Amygdala (tissue), 56 donors: ENCODE data around the gene HTT.

ENCODE experiments used
- DNase-seq, 56 donors: peaks; one replicate each; lab custom pipeline; 2025; lab: John Stamatoyannopoulos, UW

Gene HTT

DNA sequence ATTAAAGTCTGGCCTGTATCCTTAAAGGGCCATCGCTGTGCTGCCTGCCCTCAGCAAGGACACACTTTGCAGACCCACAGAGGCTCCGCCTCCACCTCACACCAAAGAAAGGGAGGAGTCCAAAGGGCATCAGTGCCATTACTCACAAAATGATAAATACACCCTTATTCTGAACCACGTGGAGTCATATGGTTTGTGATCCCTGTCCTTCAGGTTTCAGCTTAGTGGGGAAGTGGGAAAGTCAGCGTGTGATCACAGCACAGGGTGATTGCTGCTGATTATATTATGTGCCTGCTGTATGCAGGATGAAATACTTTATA is 138.6 kb downstream of the HTT start:
- DNase-seq: no peak

- no peak for DNase-seq
These were observed 139.3 kb downstream of the HTT start for GRCh38 chr4:3213661-3214250.

DNA sequence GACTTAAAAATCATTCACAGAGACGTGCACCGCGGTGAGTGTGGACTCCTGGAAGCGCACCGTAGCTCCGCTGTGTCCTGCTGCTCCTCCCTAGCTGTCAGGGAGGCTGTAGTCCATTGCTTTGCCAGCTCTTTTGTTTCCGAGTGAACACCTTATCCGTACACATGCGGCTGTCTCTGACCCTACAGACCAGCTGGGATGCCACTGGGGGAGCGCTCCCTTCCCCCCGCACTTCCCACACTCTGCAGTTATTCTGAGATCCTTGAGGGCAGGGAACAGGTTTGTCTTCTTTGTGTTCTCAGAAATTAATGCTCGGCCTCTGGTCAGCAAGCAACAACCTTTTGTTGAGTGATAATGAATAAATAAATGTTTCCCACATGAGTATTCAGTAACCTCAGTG is 140.8 kb downstream of the HTT start:
- DNase-seq: no peak

GRCh38 chr4:3215733-3216132 is 141.3 kb downstream of the HTT start:
- DNase-seq: no peak

GRCh38 chr4:3217266-3217665 is 142.8 kb downstream of the HTT start:
- DNase-seq: no peak

DNA sequence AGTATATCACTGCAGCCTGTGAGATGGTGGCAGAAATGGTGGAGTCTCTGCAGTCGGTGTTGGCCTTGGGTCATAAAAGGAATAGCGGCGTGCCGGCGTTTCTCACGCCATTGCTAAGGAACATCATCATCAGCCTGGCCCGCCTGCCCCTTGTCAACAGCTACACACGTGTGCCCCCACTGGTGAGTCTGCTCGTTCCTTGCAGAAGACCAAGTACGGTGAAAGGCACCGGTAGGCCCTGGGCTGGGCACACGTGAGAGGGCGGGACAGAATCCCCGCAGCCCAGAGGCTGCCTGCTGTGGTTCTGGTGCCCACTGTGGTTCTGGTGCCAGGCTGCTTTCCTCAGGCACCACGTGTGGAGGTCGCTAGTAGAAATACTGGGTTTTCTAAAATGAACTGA is 143.3 kb downstream of the HTT start:
- no peak for DNase-seq

DNA sequence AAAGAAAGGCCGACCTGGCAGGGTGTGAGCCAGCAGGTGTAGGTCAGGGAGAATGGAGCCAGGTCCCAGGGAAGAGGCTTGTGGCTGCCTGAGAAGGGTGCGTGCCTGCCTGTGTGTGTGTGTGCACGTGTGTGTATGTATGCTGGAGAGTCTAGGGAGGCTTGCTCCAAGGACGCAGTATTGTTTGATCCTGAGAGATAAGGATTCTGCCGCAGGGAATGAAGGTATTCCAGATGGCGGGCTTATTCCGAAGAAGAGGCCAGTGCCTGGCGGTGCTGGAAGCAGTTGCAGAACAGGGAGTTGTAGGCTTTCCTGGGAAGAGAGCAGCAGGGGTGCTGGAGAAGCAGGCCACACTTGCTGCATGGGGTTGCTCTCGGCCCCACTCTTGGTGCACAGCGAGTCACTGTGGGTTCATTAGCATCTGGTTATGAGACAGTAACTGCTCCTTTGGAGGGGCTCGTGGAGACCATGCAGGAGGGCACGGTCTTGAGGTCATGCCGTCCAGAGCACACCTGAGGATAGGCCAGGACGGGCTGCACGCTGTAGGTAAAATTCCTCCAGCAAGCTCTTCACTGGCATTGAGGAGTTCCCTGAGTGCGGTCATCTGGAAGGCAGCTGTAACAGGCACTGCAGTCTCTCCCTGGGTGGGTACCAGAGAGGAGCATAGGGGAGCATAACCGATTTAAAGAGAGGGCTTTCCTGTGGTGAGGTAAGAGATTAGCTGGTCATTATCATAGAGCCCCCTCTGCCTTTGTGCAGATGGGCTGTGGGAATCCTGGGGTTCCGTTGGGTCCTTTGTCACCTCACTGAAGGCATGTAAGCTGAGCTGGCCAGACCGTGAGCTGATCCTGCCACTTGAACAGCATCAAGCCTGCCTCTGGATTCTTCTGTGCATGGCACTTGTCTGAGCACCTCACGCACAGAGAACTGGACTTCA is 144.6 kb downstream of the HTT start:
- DNase-seq: no peak

- peak in 1 of 56 donors; percentile 15 for DNase-seq
These were observed 145.4 kb downstream of the HTT start for GRCh38 chr4:3219761-3220475.

DNA sequence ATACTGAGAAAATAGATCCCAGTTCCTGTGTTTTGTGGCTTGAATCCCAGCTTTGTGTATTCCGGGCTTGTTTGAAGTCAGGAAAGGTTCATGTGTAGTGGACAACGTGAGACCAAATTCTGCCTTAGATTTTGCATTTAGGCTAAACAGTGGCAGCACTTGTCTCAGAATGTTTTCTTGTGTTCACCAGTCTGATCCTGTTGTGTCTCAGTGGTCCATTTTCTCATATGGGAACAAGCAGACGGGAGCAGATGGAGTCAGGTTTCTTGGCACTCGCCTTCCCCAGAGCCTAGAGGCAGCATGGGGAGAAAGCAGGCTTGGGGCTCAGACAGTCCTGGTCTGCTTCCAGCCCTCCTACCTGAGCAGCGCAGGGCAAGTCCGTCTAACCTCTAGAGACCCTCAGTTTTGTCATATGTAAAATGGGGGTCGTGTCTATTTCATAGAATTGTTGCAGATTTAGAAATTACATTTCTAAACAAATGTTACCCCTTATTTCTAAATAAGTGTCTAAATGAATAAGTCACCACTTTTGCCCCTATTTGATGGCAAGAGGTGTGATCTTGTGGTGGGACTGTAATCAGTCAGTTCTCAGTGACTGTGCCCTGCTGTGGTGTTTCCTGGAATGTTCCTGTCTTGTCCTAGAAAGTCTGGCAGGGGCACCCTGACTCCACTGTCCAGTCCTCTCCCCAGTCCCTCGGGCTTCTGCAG is 146.1 kb downstream of the HTT start:
- DNase-seq: no peak

DNA sequence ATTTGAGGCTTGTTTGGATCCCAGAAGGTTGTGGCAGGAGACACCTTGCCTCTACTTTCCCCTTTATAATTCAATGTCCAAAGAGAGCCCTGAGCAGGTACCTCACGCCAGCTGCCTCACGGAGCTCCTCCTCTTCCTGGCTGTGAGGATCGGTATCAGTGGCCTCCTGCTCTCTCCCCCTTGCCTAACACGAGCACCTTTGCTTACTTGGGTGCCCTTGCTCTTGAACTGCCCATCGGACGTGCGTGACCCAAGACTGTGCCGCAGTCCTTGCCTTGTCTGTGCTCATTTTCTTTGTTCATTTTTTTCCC is 146.7 kb downstream of the HTT start:
- DNase-seq: no peak

- no peak for DNase-seq
These were observed 147.5 kb downstream of the HTT start for GRCh38 chr4:3221996-3222395.

DNA sequence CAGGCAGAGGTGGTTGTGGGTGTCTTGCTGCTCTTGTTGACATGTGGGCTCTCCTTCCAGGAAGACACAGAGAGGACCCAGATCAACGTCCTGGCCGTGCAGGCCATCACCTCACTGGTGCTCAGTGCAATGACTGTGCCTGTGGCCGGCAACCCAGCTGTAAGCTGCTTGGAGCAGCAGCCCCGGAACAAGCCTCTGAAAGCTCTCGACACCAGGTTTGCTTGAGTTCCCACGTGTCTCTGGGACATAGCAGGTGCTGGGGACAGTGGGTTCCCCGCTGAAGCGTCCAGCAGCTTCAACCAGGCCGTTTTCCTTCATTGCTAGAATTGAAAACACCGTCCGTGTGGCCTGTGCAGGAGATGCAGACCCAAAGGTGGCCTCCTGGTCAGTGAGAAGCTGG is 148.9 kb downstream of the HTT start:
- no peak for DNase-seq

- no peak for DNase-seq
These were observed 149.7 kb downstream of the HTT start for GRCh38 chr4:3223956-3224748.

DNA sequence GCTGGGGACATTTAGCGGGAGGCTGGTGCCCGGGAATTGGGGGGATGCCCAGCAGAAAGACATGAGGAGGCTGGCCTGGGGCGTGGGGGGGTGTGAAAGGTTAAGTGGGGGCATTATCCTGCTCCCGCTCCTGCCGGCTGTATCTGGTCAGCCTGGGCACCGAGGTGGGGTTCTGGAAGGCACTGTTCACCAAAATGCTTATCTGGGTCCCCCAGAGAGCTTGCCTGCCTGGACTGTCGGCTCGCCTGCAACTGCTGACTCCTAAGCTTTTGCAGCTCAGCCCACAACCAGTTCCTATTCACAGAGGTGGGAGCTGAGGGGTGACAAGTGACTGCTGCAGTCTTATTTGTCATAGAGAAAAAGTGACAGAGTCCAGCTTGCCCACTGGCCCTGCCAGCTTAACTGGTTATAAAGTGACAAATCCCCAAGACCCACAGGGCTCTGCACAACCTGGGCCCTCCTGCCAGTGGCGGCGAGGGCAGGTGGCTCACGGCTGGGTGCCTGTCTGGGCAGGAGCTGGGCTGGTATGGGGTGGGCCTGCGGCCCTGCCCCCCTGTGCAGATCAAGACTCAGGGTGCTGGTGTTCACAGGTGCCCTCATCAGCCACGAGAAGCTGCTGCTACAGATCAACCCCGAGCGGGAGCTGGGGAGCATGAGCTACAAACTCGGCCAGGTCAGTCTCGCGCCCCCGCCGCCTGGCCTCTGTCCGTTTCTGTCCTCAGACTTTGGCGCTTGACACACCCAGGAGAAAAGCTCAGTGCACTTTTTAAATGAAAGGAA is 150.8 kb downstream of the HTT start:
- DNase-seq: no peak

GRCh38 chr4:3225936-3226335 is 151.5 kb downstream of the HTT start:
- DNase-seq: no peak

DNA sequence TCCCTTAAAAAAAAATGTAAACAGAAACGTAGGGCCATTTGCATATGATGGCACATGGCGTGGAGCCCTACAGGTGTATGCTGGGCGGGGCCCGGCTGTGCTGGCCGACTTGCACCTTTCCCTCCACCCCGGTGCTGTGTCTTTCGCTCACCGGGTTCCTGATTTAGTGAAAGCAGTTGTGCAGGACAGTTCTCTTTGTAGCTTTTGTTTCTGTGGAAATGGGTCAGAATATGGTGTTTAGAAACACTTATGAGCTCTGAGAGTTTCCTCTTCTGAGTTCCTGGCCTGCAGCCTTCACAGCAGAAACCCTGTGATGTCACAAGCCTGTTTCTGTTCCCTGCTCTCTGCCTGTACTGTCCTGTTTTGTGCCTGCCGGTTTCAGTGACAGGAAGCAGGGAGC is 152.0 kb downstream of the HTT start:
- peak in 11 of 56 donors; percentile 12 to 46 (median 38) for DNase-seq

GRCh38 chr4:3226944-3227343 is 152.5 kb downstream of the HTT start:
- DNase-seq: no peak

- DNase-seq: no peak
These were observed 153.6 kb downstream of the HTT start for GRCh38 chr4:3227878-3228675.

DNA sequence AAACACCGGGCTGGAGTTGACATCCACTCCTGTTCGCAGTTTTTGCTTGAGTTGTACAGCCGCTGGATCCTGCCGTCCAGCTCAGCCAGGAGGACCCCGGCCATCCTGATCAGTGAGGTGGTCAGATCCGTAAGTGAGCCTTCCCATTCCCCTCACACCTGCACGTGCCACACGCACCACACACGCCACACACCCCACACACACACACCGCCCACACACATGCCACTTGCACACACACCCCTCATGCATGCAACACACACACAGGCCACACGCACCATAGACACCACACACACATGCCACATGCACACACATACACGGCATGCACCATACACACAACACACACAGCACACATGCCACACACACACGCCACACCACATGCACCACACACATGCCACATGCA is 154.4 kb downstream of the HTT start:
- DNase-seq: no peak
